HepG2 (cell line): ENCODE data around the gene SETD1A. TPM values are rescaled to one million over a fixed set of nuclear protein-coding genes. Genes with fewer than 3 reads are reported as not detected.
A peak's percentile ranks its signal among the peaks of the same experiment; 100 is the strongest.

Experiments
- BORCS8-MEF2B ChIP-seq: sonication (generic); formaldehyde crosslinking; IDR thresholded peaks from 2 replicates; pipeline ENCODE4 v1.8.0; 2022; ENCODE audit warnings: mild to moderate bottlenecking, missing genetic modification reagents
- CENPT ChIP-seq: sonication (generic); formaldehyde crosslinking; IDR thresholded peaks from 2 replicates; pipeline ENCODE4 v1.8.0; 2022; ENCODE audit warnings: low read depth, mild to moderate bottlenecking, moderate library complexity, missing genetic modification reagents
- DNMT3B ChIP-seq: conservative IDR thresholded peaks from 2 replicates; pipeline ENCODE4 v1.6.1; 2016; ENCODE audit warnings: missing biosample characterization, control low read depth
- HMG20B ChIP-seq: conservative IDR thresholded peaks from 2 replicates; pipeline ENCODE4 v1.6.1; 2016; ENCODE audit warnings: missing genetic modification reagents, missing compliant biosample characterization
- KMT2A ChIP-seq: sonication (generic); formaldehyde crosslinking; IDR thresholded peaks from 2 replicates; pipeline ENCODE4 v1.4.0; 2020; ENCODE audit warnings: missing genetic modification reagents
- MED1 ChIP-seq: sonication (generic); formaldehyde crosslinking; IDR thresholded peaks from 2 replicates; pipeline ENCODE4 v1.4.0; 2020; ENCODE audit warnings: missing genetic modification reagents
- RXRB ChIP-seq: IDR thresholded peaks from 2 replicates; pipeline ENCODE4 v1.6.1; 2016; ENCODE audit warnings: borderline replicate concordance, missing genetic modification reagents, missing compliant biosample characterization
- SALL2 ChIP-seq: sonication (generic); formaldehyde crosslinking; IDR thresholded peaks from 2 replicates; pipeline ENCODE4 v1.8.1; 2023; ENCODE audit warnings: mild to moderate bottlenecking, missing genetic modification reagents, inconsistent platforms
- TARDBP ChIP-seq: sonication (generic); formaldehyde crosslinking; IDR thresholded peaks from 2 replicates; pipeline ENCODE4 v1.8.0; 2022; ENCODE audit warnings: mild to moderate bottlenecking, missing genetic modification reagents
- TBX3 ChIP-seq: fragments of 450-650 bp; IDR thresholded peaks from 2 replicates; pipeline ENCODE4 v1.6.1; 2017; ENCODE audit warnings: antibody characterized with exemption, mild to moderate bottlenecking, inconsistent platforms, borderline replicate concordance
- YEATS2 ChIP-seq: sonication (generic); formaldehyde crosslinking; IDR thresholded peaks from 2 replicates; pipeline ENCODE4 v1.4.0; 2020; ENCODE audit warnings: missing genetic modification reagents, borderline replicate concordance
- ZFP1 ChIP-seq: IDR thresholded peaks from 2 replicates; pipeline ENCODE4 v1.6.1; 2016
- ZFP36L1 ChIP-seq: sonication (generic); formaldehyde crosslinking; IDR thresholded peaks from 2 replicates; pipeline ENCODE4 v1.8.0; 2022; ENCODE audit warnings: mild to moderate bottlenecking, missing genetic modification reagents, moderate library complexity
- ZNF160 ChIP-seq: sonication (generic); formaldehyde crosslinking; IDR thresholded peaks from 2 replicates; pipeline ENCODE4 v1.8.0; 2022; ENCODE audit warnings: mild to moderate bottlenecking, inconsistent platforms, missing genetic modification reagents
- ZNF350 ChIP-seq: sonication (generic); formaldehyde crosslinking; IDR thresholded peaks from 2 replicates; pipeline ENCODE4 v1.4.0; 2020; ENCODE audit warnings: mild to moderate bottlenecking, low read depth, missing genetic modification reagents, borderline replicate concordance
- ZNF563 ChIP-seq: sonication (generic); formaldehyde crosslinking; IDR thresholded peaks from 2 replicates; pipeline ENCODE4 v1.8.0; 2022; ENCODE audit warnings: mild to moderate bottlenecking, moderate library complexity, missing genetic modification reagents
- ZSCAN31 ChIP-seq: sonication (generic); formaldehyde crosslinking; IDR thresholded peaks from 2 replicates; pipeline ENCODE4 v1.5.0; 2020; ENCODE audit warnings: low read depth, mild to moderate bottlenecking, missing genetic modification reagents
- polyA plus RNA-seq, 8 experiments: library from polyadenylated mRNA; depleted of rRNA in 3 of 8; stranded (reverse) in 7 of 8; unstranded in 1 of 8; fragments of >200 nt; fragmentation: Illumina TruSeq in 4 of 8; extraction: Trizol in 4 of 8; gene quantifications; 2 replicates each; pipeline versions ENCODE4 v1.2.1 to v1.2.3, GENCODE V29; 2011 to 2016; ENCODE audit warnings: low read depth in 4 of 8, missing spikeins in 1 of 8, mixed read lengths in 1 of 8; ENCODE audit not compliant: insufficient read depth in 1 of 8
- total RNA-seq, 5 experiments: library from RNA; depleted of rRNA; stranded (reverse); fragments of >200 nt; fragmentation: Illumina TruSeq; extraction: Trizol; gene quantifications; 2 replicates each; pipeline ENCODE4 v1.2.3, GENCODE V29; 2016; ENCODE audit warnings: low read depth in 1 of 5
- TF ChIP-seq, protein P1 (sequence below): sonication (generic); formaldehyde crosslinking; IDR thresholded peaks from 2 replicates; pipeline ENCODE4 v1.8.1; 2023; ENCODE audit warnings: mild to moderate bottlenecking, inconsistent platforms, moderate library complexity, missing genetic modification reagents, borderline replicate concordance
- TF ChIP-seq, protein P2 (sequence below): sonication (generic); IDR thresholded peaks from 2 replicates; pipeline ENCODE4 v1.6.1; 2016; ENCODE audit warnings: low read depth, borderline replicate concordance
- TF ChIP-seq, protein P3 (sequence below): sonication (generic); formaldehyde crosslinking; IDR thresholded peaks from 2 replicates; pipeline ENCODE4 v1.5.0; 2020; ENCODE audit warnings: missing genetic modification reagents, mild to moderate bottlenecking, borderline replicate concordance
- TF ChIP-seq, protein P4 (sequence below): sonication (generic); formaldehyde crosslinking; IDR thresholded peaks from 2 replicates; pipeline ENCODE4 v1.4.0; 2020; ENCODE audit warnings: mild to moderate bottlenecking, missing genetic modification reagents
- TF ChIP-seq, protein P5 (sequence below): sonication (generic); formaldehyde crosslinking; IDR thresholded peaks from 2 replicates; pipeline ENCODE4 v1.5.1; 2020; ENCODE audit warnings: mild to moderate bottlenecking, moderate library complexity, missing genetic modification reagents

Gene SETD1A
- total and polyA plus RNA-seq, 2 of the 13 experiments (the other 11 are each of a cell fraction or from before 2014, with no cell fraction given) = 3.8 to 5.6 TPM

DNA sequence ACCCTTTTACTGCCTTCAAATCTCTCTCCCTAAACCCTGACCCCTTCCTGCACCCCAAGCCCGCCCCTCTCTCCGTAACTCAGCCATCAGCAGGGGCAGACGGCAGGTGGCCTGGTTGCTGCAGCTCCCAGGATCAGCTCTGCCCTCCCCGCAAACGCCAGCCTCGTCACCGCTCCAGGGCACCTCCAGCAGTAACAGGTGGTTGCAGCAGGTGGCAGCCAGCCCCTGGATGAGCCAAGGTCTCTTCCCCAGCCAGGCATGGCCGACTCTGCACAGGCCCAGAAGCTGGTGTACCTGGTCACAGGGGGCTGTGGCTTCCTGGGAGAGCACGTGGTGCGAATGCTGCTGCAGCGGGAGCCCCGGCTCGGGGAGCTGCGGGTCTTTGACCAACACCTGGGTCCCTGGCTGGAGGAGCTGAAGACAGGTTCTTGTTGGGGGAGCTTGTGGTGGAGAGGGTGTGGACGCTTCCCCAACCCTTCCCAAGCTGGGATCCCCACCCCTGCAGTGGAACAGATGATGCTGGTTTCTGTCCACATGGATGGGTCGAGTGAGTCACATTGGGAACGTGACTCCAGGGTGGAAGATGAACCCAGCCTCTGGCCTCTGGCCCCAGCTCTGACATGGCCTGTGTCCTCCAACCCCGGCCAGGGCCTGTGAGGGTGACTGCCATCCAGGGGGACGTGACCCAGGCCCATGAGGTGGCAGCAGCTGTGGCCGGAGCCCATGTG is 28.0 kb downstream of the SETD1A start (continued):
- TF ChIP-seq, protein P1, sequence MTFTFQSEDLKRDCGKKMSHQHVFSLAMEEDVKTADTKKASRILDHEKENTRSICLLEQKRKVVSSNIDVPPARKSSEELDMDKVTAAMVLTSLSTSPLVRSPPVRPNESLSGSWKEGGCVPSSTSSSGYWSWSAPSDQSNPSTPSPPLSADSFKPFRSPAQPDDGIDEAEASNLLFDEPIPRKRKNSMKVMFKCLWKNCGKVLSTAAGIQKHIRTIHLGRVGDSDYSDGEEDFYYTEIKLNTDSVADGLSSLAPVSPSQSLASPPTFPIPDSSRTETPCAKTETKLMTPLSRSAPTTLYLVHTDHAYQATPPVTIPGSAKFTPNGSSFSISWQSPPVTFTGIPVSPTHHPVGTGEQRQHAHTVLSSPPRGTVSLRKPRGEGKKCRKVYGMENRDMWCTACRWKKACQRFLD (CRISPR knock-in tag) = 0 out of 2 replicates have a peak, but pooled peaks have one; percentile 73
- TF ChIP-seq ZNF350 (CRISPR knock-in tag) (peak; percentile 83; the same call in 1 of the 2 replicates), MED1 (CRISPR knock-in tag) (peak; percentile 45), ZNF563 (peak; percentile 24; the same call in 1 of the 2 replicates), KMT2A (no peak; the same call in 1 of the 2 replicates), CENPT (no peak), ZNF160 (CRISPR knock-in tag) (peak; percentile 66; the same call in 1 of the 2 replicates), ZFP1 (0 out of 2 replicates have a peak, but pooled peaks have one; percentile 34), HMG20B (no peak), DNMT3B (CRISPR knock-in tag) (no peak), YEATS2 (CRISPR knock-in tag) (0 out of 2 replicates have a peak, but pooled peaks have one; percentile 59), TARDBP (CRISPR knock-in tag) (peak; percentile 91), ZSCAN31 (CRISPR knock-in tag) (0 out of 2 replicates have a peak, but pooled peaks have one; percentile 62), TBX3 (no peak), BORCS8-MEF2B (CRISPR knock-in tag) (peak; percentile 85; the same call in 1 of the 2 replicates), RXRB (no peak), ZFP36L1 (no peak), SALL2 (CRISPR knock-in tag) (peak; percentile 41; the same call in 1 of the 2 replicates)
- TF ChIP-seq, protein P2, sequence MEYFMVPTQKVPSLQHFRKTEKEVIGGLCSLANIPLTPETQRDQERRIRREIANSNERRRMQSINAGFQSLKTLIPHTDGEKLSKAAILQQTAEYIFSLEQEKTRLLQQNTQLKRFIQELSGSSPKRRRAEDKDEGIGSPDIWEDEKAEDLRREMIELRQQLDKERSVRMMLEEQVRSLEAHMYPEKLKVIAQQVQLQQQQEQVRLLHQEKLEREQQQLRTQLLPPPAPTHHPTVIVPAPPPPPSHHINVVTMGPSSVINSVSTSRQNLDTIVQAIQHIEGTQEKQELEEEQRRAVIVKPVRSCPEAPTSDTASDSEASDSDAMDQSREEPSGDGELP = no peak; the same call in 1 of the 2 replicates
- TF ChIP-seq, protein P3, sequence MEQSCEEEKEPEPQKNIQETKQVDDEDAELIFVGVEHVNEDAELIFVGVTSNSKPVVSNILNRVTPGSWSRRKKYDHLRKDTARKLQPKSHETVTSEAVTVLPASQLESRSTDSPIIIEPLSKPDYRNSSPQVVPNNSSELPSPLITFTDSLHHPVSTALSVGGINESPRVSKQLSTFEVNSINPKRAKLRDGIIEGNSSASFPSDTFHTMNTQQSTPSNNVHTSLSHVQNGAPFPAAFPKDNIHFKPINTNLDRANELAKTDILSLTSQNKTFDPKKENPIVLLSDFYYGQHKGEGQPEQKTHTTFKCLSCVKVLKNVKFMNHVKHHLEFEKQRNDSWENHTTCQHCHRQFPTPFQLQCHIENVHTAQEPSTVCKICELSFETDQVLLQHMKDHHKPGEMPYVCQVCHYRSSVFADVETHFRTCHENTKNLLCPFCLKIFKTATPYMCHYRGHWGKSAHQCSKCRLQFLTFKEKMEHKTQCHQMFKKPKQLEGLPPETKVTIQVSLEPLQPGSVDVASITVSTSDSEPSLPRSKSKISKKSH (CRISPR knock-in tag) = peak; percentile 89; the same call in 1 of the 2 replicates
- TF ChIP-seq, protein P4, sequence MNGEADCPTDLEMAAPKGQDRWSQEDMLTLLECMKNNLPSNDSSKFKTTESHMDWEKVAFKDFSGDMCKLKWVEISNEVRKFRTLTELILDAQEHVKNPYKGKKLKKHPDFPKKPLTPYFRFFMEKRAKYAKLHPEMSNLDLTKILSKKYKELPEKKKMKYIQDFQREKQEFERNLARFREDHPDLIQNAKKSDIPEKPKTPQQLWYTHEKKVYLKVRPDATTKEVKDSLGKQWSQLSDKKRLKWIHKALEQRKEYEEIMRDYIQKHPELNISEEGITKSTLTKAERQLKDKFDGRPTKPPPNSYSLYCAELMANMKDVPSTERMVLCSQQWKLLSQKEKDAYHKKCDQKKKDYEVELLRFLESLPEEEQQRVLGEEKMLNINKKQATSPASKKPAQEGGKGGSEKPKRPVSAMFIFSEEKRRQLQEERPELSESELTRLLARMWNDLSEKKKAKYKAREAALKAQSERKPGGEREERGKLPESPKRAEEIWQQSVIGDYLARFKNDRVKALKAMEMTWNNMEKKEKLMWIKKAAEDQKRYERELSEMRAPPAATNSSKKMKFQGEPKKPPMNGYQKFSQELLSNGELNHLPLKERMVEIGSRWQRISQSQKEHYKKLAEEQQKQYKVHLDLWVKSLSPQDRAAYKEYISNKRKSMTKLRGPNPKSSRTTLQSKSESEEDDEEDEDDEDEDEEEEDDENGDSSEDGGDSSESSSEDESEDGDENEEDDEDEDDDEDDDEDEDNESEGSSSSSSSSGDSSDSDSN = peak; percentile 84
- TF ChIP-seq, protein P5, sequence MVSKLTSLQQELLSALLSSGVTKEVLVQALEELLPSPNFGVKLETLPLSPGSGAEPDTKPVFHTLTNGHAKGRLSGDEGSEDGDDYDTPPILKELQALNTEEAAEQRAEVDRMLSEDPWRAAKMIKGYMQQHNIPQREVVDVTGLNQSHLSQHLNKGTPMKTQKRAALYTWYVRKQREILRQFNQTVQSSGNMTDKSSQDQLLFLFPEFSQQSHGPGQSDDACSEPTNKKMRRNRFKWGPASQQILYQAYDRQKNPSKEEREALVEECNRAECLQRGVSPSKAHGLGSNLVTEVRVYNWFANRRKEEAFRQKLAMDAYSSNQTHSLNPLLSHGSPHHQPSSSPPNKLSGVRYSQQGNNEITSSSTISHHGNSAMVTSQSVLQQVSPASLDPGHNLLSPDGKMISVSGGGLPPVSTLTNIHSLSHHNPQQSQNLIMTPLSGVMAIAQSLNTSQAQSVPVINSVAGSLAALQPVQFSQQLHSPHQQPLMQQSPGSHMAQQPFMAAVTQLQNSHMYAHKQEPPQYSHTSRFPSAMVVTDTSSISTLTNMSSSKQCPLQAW (CRISPR knock-in tag) = peak; percentile 88
